Measurements from ENCODE around the gene FBLL1.

GRCh38 chr5:168568738-168569137 is 39.6 kb downstream of the FBLL1 start:
- TF ChIP-seq CTCF (conservative IDR thresholded peaks at IDR 0.05; ENCODE audit: low read depth, low read length) (no peak), EZH2 (IDR thresholded peaks at IDR 0.05; ENCODE audit: borderline replicate concordance, low read depth, low read length, poor library complexity, severe bottlenecking) (no peak)

Measured in A673 (cell line).